K562 (cell line): Measurements from ENCODE around the gene SET. TPM values are rescaled to one million over a fixed set of nuclear protein-coding genes. Genes with fewer than 3 reads are reported as not detected.

Source experiments
- BRF2 ChIP-seq: IDR thresholded peaks from 3 replicates; pipeline ENCODE4 v1.6.1; 2011; ENCODE audit warnings: borderline replicate concordance, mild to moderate bottlenecking; ENCODE audit not compliant: insufficient read length, insufficient read depth
- COPS2 ChIP-seq: fragments of 450-650 bp; conservative IDR thresholded peaks from 2 replicates; pipeline ENCODE4 v1.6.1; 2016; ENCODE audit warnings: mild to moderate bottlenecking, moderate library complexity
- ERF ChIP-seq: fragments of 450-650 bp; formaldehyde crosslinking; IDR thresholded peaks from 2 replicates; pipeline ENCODE4 v1.4.0; 2020; ENCODE audit warnings: mild to moderate bottlenecking, mixed read lengths
- HDAC2 ChIP-seq: fragments of 450-650 bp; IDR thresholded peaks from 2 replicates; pipeline ENCODE4 v1.6.1; 2016; ENCODE audit warnings: mild to moderate bottlenecking
- HDAC3 ChIP-seq: fragments of 450-650 bp; IDR thresholded peaks from 2 replicates; pipeline ENCODE4 v1.6.1; 2018; ENCODE audit warnings: borderline replicate concordance, mild to moderate bottlenecking, moderate library complexity; ENCODE audit not compliant: partially characterized antibody
- KDM4B ChIP-seq, 2 experiments: fragments of 450-650 bp in 1 of 2; sonication (generic) in 1 of 2; IDR thresholded peaks; 2 replicates each; pipeline ENCODE4 v1.6.1; 2016 to 2017; ENCODE audit warnings: borderline replicate concordance in 2 of 2, antibody characterized with exemption in 1 of 2, low read depth in 1 of 2, mild to moderate bottlenecking in 1 of 2
- MYNN ChIP-seq, 2 experiments: sonication (generic); formaldehyde crosslinking in 1 of 2; IDR thresholded peaks; 2 replicates each; pipeline versions ENCODE4 v1.5.0 to v1.6.1; 2016 to 2020; ENCODE audit warnings: antibody characterized with exemption in 1 of 2, missing genetic modification reagents in 1 of 2
- NRF1 ChIP-seq, 2 experiments: fragments of 450-650 bp; IDR thresholded peaks in 1 of 2; conservative IDR thresholded peaks in 1 of 2; 2 replicates each; pipeline ENCODE4 v1.6.1; 2014; ENCODE audit warnings: mild to moderate bottlenecking in 2 of 2
- PML ChIP-seq: IDR thresholded peaks from 2 replicates; pipeline ENCODE4 v1.6.1; 2012; ENCODE audit warnings: low read length, inconsistent platforms
- SPI1 ChIP-seq: IDR thresholded peaks from 2 replicates; pipeline ENCODE4 v1.6.1; 2011; ENCODE audit warnings: low read depth, low read length, control low read depth, borderline replicate concordance
- STAT5B ChIP-seq: fragments of 250-450 bp; sonication (Bioruptor Pico); IDR thresholded peaks from 2 replicates; pipeline ENCODE4 v1.8.0; 2021; ENCODE audit warnings: mild to moderate bottlenecking, inconsistent platforms
- TBL1XR1 ChIP-seq, 2 experiments: IDR thresholded peaks; 2 replicates each; pipeline ENCODE4 v1.6.1; 2012; ENCODE audit warnings: improper control_type of control experiment in 2 of 2, low read length in 2 of 2, mild to moderate bottlenecking in 1 of 2
- TEAD1 ChIP-seq, 2 experiments: fragments of 450-650 bp in 1 of 2; sonication (generic) in 1 of 2; formaldehyde crosslinking; IDR thresholded peaks; 2 replicates each; pipeline versions ENCODE4 v1.4.0 to v1.8.0; 2020 to 2022; ENCODE audit warnings: mild to moderate bottlenecking in 2 of 2, missing genetic modification reagents in 1 of 2
- ZBTB1 ChIP-seq: sonication (generic); formaldehyde crosslinking; IDR thresholded peaks from 2 replicates; pipeline ENCODE4 v1.8.1; 2023; ENCODE audit warnings: missing genetic modification reagents, low read depth, mild to moderate bottlenecking, borderline replicate concordance
- ZBTB7A ChIP-seq: IDR thresholded peaks from 2 replicates; pipeline ENCODE4 v1.6.1; 2011; ENCODE audit warnings: low read depth, mild to moderate bottlenecking, low read length, moderate library complexity, borderline replicate concordance; ENCODE audit not compliant: control insufficient read depth
- ZNF12 ChIP-seq: sonication (generic); formaldehyde crosslinking; IDR thresholded peaks from 2 replicates; pipeline ENCODE4 v1.4.0; 2020; ENCODE audit warnings: mild to moderate bottlenecking, missing genetic modification reagents
- ZNF740 ChIP-seq, 3 experiments: fragments of 200-800 bp in 1 of 3; sonication (Bioruptor generic) in 1 of 3; sonication (generic) in 1 of 3; formaldehyde crosslinking in 1 of 3; IDR thresholded peaks; 2 replicates each; pipeline versions ENCODE4 v1.6.1 to v1.8.0; 2016 to 2022; ENCODE audit warnings: mild to moderate bottlenecking in 2 of 3, missing compliant biosample characterization in 2 of 3, missing genetic modification characterization in 2 of 3, missing genetic modification reagents in 1 of 3
- polyA plus RNA-seq, 8 experiments: library from polyadenylated mRNA; depleted of rRNA in 4 of 8; stranded (reverse) in 5 of 8; unstranded in 3 of 8; fragments of >200 nt; fragmentation: Nextera tagmentation in 2 of 8; fragmentation: Illumina TruSeq in 1 of 8; extraction: Ambion mirVana in 2 of 8; extraction: Trizol in 1 of 8; gene quantifications; 2 replicates each; pipeline versions ENCODE4 v1.2.1 to v1.2.3, GENCODE V29; 2011 to 2014; ENCODE audit warnings: inconsistent platforms in 1 of 8, missing spikeins in 1 of 8
- total RNA-seq, 7 experiments: library from RNA; depleted of rRNA in 6 of 7; stranded (reverse); fragments of >200 nt in 6 of 7; fragmentation: Illumina TruSeq in 2 of 7; extraction: Trizol in 2 of 7; gene quantifications; 2 replicates each; pipeline versions ENCODE4 v1.2.1 to v1.2.3, GENCODE V29; 2011 to 2021; ENCODE audit warnings: low replicate concordance in 1 of 7
- TF ChIP-seq, protein P1 (sequence below): fragments of 450-650 bp; IDR thresholded peaks from 2 replicates; pipeline ENCODE4 v1.6.1; 2018; ENCODE audit not compliant: partially characterized antibody
- TF ChIP-seq, protein P2 (sequence below): fragments of 250-450 bp; sonication (Bioruptor Pico); IDR thresholded peaks from 2 replicates; pipeline ENCODE4 v1.4.0; 2020

The SET gene
- total and polyA plus RNA-seq, 9 of the 15 experiments (the other 6 are each of a cell fraction or from before 2014, with no cell fraction given) = 404 to 1,447 (median 907) TPM

- TF ChIP-seq KDM4B (IDR thresholded peaks at IDR 0.05; ENCODE audit: borderline replicate concordance in 2 of 2, low read depth in 1 of 2) = 0 out of 4 replicates have a peak, but pooled peaks of 1 of the 2 experiments have one; percentile 40
- no peak for TF ChIP-seq STAT5B (CRISPR knock-in tag)
- TF ChIP-seq BRF2 = no peak
- TF ChIP-seq ZNF12 (CRISPR knock-in tag) = 0 out of 2 replicates have a peak, but pooled peaks have one; percentile 8
- TF ChIP-seq, protein P1, sequence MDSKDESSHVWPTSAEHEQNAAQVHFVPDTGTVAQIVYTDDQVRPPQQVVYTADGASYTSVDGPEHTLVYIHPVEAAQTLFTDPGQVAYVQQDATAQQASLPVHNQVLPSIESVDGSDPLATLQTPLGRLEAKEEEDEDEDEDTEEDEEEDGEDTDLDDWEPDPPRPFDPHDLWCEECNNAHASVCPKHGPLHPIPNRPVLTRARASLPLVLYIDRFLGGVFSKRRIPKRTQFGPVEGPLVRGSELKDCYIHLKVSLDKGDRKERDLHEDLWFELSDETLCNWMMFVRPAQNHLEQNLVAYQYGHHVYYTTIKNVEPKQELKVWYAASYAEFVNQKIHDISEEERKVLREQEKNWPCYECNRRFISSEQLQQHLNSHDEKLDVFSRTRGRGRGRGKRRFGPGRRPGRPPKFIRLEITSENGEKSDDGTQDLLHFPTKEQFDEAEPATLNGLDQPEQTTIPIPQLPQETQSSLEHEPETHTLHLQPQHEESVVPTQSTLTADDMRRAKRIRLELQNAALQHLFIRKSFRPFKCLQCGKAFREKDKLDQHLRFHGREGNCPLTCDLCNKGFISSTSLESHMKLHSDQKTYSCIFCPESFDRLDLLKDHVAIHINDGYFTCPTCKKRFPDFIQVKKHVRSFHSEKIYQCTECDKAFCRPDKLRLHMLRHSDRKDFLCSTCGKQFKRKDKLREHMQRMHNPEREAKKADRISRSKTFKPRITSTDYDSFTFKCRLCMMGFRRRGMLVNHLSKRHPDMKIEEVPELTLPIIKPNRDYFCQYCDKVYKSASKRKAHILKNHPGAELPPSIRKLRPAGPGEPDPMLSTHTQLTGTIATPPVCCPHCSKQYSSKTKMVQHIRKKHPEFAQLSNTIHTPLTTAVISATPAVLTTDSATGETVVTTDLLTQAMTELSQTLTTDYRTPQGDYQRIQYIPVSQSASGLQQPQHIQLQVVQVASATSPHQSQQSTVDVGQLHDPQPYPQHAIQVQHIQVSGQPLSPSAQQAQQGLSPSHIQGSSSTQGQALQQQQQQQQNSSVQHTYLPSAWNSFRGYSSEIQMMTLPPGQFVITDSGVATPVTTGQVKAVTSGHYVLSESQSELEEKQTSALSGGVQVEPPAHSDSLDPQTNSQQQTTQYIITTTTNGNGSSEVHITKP = peak; percentile 33
- no peak for TF ChIP-seq COPS2
- TF ChIP-seq ZBTB1 (CRISPR knock-in tag) = peak; percentile 71; the same call in 1 of the 2 replicates
- TF ChIP-seq SPI1 = 0 out of 2 replicates have a peak, but pooled peaks have one; percentile 5
- TF ChIP-seq, protein P2, sequence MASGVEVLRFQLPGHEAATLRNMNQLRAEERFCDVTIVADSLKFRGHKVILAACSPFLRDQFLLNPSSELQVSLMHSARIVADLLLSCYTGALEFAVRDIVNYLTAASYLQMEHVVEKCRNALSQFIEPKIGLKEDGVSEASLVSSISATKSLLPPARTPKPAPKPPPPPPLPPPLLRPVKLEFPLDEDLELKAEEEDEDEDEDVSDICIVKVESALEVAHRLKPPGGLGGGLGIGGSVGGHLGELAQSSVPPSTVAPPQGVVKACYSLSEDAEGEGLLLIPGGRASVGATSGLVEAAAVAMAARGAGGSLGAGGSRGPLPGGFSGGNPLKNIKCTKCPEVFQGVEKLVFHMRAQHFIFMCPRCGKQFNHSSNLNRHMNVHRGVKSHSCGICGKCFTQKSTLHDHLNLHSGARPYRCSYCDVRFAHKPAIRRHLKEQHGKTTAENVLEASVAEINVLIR (CRISPR knock-in tag) = no peak
- no peak for TF ChIP-seq PML
- TF ChIP-seq TBL1XR1 (IDR thresholded peaks at IDR 0.05; ENCODE audit: low read length in 2 of 2) = no peak
- TF ChIP-seq HDAC3 = no peak
- 0 out of 2 replicates have a peak, but pooled peaks have one; percentile 17 for TF ChIP-seq ERF (CRISPR knock-in tag)
- 0 out of 4 replicates have a peak, but pooled peaks of 1 of the 2 experiments have one; percentile 4 for TF ChIP-seq NRF1 (conservative IDR thresholded peaks at IDR 0.05 in 1 of 2, IDR thresholded peaks at IDR 0.05 in 1 of 2)
- TF ChIP-seq TEAD1 (CRISPR knock-in tag; IDR thresholded peaks at IDR 0.05) = 0 out of 4 replicates have a peak, but pooled peaks of 1 of the 2 experiments have one; percentile 8
- no peak for TF ChIP-seq MYNN (IDR thresholded peaks at IDR 0.05)
- TF ChIP-seq MYNN (CRISPR knock-in tag; IDR thresholded peaks at IDR 0.05) = no peak
- TF ChIP-seq ZNF740 (CRISPR knock-in tag; IDR thresholded peaks at IDR 0.05) = no peak
- TF ChIP-seq ZNF740 (tag; IDR thresholded peaks at IDR 0.05) = no peak
- TF ChIP-seq ZBTB7A = peak; percentile 59; the same call in 1 of the 2 replicates
- TF ChIP-seq HDAC2 = no peak
These were observed 14.8 kb downstream of the SET start (continued) for GRCh38 chr9:128703616-128704355.
